K562 (cell line): ENCODE results near the gene SND1.

Source experiments
- FOXJ2 ChIP-seq: fragments of 200-800 bp; sonication (Bioruptor generic); IDR thresholded peaks from 2 replicates; pipeline ENCODE4 v1.6.1; 2016; ENCODE audit warnings: missing genetic modification characterization, missing compliant biosample characterization
- HNRNPL ChIP-seq: fragments of 200-400 bp; formaldehyde crosslinking; IDR thresholded peaks from 2 replicates; pipeline ENCODE4 v1.6.1; 2017; ENCODE audit warnings: low read depth, mild to moderate bottlenecking, low read length
- TF ChIP-seq, protein P1 (sequence below), 3 experiments: IDR thresholded peaks in 2 of 3; conservative IDR thresholded peaks in 1 of 3; 2 replicates each; pipeline ENCODE4 v1.5.1; 2011 to 2012; ENCODE audit warnings: low read length in 3 of 3, mild to moderate bottlenecking in 3 of 3, control low read depth in 2 of 3, improper control_type of control experiment in 1 of 3, inconsistent platforms in 1 of 3, low read depth in 1 of 3, mixed read lengths in 1 of 3, moderate library complexity in 1 of 3; ENCODE audit not compliant: insufficient read depth in 2 of 3

GRCh38 chr7:128042012-128042411, 390.0 kb downstream of the SND1 start:
- TF ChIP-seq, protein P1, sequence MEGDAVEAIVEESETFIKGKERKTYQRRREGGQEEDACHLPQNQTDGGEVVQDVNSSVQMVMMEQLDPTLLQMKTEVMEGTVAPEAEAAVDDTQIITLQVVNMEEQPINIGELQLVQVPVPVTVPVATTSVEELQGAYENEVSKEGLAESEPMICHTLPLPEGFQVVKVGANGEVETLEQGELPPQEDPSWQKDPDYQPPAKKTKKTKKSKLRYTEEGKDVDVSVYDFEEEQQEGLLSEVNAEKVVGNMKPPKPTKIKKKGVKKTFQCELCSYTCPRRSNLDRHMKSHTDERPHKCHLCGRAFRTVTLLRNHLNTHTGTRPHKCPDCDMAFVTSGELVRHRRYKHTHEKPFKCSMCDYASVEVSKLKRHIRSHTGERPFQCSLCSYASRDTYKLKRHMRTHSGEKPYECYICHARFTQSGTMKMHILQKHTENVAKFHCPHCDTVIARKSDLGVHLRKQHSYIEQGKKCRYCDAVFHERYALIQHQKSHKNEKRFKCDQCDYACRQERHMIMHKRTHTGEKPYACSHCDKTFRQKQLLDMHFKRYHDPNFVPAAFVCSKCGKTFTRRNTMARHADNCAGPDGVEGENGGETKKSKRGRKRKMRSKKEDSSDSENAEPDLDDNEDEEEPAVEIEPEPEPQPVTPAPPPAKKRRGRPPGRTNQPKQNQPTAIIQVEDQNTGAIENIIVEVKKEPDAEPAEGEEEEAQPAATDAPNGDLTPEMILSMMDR (IDR thresholded peaks at IDR 0.05 in 2 of 3, conservative IDR thresholded peaks at IDR 0.05 in 1 of 3; ENCODE audit: insufficient read depth in 2 of 3, low read depth in 1 of 3, low read length in 3 of 3): no peak
- TF ChIP-seq FOXJ2 (tag) (no peak), HNRNPL (no peak)
